Hematopoietic multipotent progenitor cell treated with erythropoietin and hydrocortisone succinate and interleukin-3 and kit ligand, for 17 days (in vitro differentiated cells): ENCODE measurements around the gene CEBPE.

Source experiments
- DNase-seq: peaks from one replicate; pipeline ENCODE4 v3.0.0-alpha.2; 2015; ENCODE audit warnings: low spot score

The CEBPE gene

GRCh38 chr14:23118506-23119362 is at the start of gene CEBPE:
CEBPE (minus strand) TSS chr14:23119255; CDS start chr14:23119091, 164 bp downstream.
- no peak for DNase-seq

GRCh38 chr14:23168246-23168645 is 49.2 kb upstream of the CEBPE start:
- no peak for DNase-seq

DNA sequence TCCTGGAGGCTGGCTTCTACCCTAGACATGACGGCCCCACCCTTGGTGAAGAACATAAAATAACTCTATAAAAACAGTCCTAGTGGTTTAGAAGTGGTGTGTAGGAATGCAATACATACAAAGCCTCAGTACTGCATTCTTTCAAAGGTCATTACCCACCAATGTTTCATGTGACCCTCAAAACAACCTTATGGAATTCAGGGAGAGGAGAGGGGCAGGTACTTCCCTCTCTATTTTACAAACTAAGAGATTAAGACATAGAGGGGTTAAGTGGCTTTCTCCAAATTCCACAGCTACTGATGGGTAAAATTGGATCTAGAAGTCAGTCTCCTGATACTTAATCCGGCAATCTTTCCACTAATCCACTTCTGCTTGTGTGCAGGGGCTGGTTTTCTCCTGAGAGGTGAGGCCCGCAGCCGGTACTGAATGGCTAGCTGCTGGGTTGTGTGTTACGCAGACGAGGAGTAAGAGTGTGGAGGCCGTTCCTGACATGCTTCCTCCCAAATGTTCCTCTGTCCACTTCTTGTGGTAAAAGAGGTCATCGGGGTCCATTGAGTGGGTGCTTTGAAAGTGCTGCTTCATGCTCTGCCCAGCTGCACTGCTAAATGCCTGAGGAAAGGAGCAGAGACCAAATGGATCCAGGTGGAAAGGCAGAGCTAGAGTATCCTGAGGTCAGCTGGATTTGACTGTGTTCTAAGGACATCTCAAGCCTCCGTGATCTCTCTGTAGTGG is 48.2 kb upstream of the CEBPE start:
- DNase-seq, result no peak

DNA sequence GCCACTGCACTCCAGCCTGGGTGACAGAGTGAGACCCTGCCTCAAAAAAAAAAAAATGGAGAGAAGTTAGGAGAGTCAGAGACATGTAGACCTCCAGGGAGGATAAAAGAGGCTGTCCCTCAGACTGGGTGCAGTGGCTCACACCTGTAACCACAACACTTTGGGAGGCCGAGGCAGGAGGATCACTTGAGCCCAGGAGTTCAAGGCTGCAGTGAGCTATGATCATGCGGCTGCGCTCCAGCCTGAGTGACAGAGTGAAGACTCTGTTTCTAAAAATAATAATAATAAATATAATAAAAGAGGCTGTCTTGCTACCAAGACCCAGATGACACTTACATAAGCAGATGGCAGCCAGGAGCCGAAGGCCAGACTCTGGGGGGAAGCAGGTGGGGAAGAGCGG is 45.9 kb upstream of the CEBPE start:
- DNase-seq, result no peak

DNA sequence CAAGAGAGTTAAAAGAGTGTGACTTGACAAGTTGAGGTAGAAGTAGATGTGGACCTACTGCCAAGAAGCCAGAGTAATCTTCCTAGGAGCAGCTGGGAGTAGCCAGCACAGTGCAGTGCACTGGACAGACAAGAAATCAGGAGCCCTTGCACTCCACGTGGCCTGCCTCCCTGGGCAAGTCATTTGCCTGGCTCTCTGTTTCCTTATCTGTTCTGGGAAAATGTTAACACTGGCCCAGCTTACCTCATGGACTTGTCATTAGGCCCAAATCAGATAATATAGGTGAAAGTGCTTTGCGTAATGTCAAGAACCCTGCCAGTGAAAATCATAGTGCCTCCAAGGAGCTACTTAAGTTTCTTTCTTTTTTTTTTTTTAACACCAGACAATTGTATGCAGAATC is 45.2 kb upstream of the CEBPE start:
- DNase-seq, result no peak

DNA sequence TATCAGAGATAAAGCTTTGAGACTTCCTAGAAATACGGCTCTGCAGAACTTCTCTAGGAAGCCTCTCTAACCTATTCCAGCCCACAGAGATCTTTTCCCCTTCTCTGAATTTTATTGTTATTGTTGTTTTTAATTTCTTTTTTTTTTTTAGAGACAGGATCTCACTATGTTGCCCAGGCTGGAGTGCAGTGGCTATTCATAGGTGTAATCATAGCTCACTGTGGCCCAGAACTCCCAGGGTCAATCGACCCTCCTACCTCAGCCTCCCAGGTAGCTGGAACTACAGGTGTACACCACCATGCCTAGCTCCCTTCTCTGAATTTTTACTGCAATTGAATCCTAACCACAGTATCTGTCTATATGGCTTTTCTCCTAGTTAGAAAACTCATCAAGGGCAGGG is 44.8 kb upstream of the CEBPE start:
- no peak for DNase-seq

DNA sequence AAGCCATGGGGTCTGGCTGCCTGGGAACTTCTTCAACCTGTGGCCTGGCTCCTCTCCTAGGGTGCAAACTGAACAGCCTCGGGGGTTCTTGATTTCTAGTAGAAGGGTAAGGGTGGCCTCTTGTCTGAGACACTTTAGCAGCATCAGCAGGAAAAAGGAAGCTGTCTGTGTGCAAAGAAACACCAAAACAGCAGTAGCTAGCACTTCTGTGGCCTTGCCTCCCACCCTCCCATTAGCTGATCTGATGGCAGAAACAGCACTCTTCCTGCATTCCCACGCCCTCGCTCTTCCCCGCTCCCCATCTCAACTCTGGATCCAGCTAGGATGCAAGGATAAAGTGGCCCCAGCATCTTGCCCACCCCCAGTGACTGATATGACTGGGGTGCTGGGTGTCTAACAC is 43.7 kb upstream of the CEBPE start:
- no peak for DNase-seq

DNA sequence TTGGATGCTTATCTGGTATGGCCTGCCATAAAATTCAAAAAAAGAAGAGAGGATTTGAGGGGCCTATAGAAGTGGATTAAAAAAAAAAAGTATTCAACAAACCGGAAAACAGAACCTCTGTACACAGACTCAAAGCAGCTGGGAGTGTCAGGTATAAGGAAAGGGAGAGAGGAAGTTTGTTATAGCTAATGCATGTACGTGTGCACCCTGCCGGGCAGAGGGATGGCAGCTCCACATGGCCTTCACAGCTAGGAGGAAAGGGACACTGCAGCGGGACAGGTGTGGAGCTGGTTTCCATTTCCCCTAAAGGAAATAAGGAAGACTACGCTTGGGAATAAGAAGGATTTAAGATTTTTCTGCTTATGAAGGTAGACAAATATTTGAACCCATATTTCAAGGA is 43.0 kb upstream of the CEBPE start:
- DNase-seq, result no peak

- no peak for DNase-seq
Measured at GRCh38 chr14:23160924-23161522, 42.0 kb upstream of the CEBPE start.

GRCh38 chr14:23159532-23159931 is 40.5 kb upstream of the CEBPE start:
- DNase-seq, result no peak

- DNase-seq, result no peak
Measured at GRCh38 chr14:23158779-23159178, 39.7 kb upstream of the CEBPE start.

DNA sequence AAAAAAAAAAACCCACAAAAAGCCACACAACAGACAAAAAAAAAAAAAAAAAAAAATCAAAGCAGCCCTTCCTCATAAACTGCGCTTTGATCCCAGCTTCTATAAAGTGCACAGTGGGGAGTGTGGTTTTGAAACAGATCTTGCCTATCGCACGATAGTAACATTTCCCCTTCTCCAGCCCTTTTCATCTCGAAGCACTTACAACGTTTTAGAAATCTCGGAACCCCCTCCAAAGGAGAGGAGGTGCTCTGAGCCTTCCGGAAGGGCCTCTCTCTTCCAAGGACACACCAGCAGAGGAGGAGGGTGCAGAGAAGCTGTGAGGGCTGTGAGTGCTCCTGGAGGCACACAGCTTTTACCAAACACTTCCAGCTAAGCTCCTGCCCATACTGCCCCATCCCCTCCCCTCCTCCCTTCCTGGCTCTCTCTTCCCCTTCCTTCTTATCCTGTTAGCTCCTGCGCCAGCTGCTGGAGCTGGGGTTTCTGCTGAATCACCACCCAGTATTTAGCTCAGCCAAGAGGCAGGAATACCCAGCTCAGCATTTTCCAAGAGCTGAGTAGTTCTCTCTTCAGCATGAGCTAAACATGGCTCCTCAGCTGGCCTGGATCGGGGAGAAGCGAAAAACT is 36.0 kb upstream of the CEBPE start:
- no peak for DNase-seq

GRCh38 chr14:23153851-23154796 is 35.1 kb upstream of the CEBPE start:
- no peak for DNase-seq

DNA sequence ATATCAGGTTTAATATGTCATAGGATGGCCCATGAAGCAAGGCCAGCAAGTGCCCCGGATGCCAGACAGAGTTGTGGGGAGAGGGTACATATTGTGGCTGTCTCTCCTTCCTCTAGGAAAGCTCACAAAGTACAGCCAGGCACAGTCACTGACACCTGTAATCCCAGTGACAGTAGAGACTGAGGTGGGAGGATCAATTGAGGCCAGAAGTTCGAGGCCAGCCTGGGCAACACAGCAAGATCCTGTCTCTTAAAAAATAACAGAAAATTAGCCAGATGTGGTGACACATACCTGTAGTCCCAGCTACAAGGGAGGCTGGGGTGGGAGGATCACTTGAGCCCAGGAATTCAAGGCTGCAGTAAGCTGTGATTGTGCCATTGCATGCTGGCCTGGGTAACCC is 32.3 kb upstream of the CEBPE start:
- DNase-seq, result no peak

- no peak for DNase-seq
Measured at GRCh38 chr14:23149745-23150144, 30.7 kb upstream of the CEBPE start.

- no peak for DNase-seq
Measured at GRCh38 chr14:23148591-23149249, 29.7 kb upstream of the CEBPE start.

DNA sequence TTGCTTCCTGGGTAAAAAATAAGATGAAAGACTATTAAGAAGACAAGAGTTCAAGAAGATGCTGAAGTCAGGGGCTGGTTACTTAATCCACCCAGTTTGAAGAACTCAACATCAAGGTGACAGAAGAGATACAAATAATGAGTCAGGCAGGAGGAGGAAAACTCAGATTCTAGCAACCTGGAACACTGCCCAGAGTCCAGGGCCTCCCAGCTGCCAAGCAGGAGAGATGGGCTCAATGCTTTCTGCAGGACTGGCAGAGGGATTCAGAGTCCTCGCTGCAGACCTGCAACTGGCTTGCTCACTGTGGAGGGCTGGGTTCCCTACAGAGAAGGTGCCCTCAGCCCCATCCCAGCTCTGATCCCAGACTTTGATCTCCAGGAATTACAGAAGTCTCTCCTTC is 28.6 kb upstream of the CEBPE start:
- DNase-seq, result no peak

DNA sequence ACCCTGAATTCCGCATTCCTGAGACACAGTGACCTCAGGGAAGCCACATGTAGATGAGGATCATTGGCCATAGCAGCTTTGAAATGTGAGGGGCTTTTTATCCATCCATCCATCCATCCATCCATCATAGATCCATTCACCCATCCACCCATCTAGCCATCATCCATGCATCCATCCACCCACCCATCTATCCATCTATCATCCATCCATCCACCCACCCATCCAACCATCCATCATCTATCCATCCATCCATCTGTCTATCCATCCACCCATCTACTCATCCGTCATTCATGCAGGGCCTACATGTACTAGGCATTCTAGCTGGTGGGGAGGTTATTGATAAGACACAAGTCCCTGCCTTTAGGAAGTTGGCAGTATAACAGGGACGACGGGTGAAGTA is 27.9 kb upstream of the CEBPE start:
- no peak for DNase-seq

DNA sequence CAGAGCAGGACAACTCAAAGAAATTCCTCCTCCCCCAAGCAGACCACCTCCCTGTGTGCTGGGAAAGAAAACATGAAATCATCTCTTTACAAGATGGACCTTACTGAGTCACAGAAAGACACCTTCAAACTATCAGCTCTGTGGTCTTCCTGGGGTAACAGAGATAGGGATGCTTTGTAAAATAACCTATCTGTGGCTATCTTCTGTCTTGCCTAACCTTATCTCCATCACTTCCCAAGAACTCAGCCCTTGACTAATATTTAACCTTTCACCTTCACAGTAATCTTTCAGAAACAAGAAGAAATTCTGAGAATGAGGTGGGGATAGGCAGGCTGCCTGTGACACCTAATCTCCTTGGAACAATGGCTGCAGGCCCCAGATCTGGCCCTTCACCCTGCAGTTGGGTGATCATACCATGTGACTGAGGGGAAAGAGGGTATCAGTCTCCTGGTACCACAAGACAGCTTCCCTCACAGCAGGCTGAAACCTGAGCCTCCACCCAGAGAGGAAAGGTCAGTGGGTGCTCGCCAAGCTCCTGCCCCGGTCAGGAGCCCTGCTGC is 27.4 kb upstream of the CEBPE start:
- DNase-seq, result no peak

- no peak for DNase-seq
Measured at GRCh38 chr14:23145794-23146350, 26.8 kb upstream of the CEBPE start.
